HEK293 (cell line): Measurements from ENCODE around the gene SCO1.

Experiments
- CTCF ChIA-PET: fragments of 350-600 bp; formaldehyde crosslinking; extraction: SDS; loops from one replicate; lab custom pipeline; 2021; ENCODE audit warnings: antibody characterized with exemption; lab: Yijun Ruan, JAX
- POLR2A ChIA-PET: fragments of 300-600 bp; formaldehyde crosslinking; extraction: SDS; loops from one replicate; lab custom pipeline; 2020; ENCODE audit warnings: antibody characterized with exemption, inconsistent platforms; lab: Yijun Ruan, JAX
- H3K27ac ChIP-seq: fragments of 200-500 bp; sonication (Bioruptor generic); 2 replicates; pipeline ENCODE4 v1.5.1; 2014; ENCODE audit warnings: low read depth, low read length, control low read depth, inconsistent platforms; ENCODE audit errors: extremely low read depth
- H3K36me3 ChIP-seq, 2 experiments: fragments of 200-500 bp in 1 of 2; sonication (Bioruptor generic) in 1 of 2; 1 replicate in 1 of 2; 2 replicates in 1 of 2; pipeline ENCODE4 v1.5.1; 2014 to 2017; ENCODE audit warnings: inconsistent platforms in 2 of 2, low read length in 2 of 2; ENCODE audit not compliant: control insufficient read depth in 2 of 2, insufficient read depth in 1 of 2
- H3K4me1 ChIP-seq: fragments of 200-500 bp; sonication (Bioruptor generic); 2 replicates; pipeline ENCODE4 v1.5.1; 2014; ENCODE audit warnings: mild to moderate bottlenecking, low read length, inconsistent platforms; ENCODE audit not compliant: control insufficient read depth, insufficient read depth
- H3K4me3 ChIP-seq: 2 replicates; pipeline ENCODE4 v1.5.1; 2011; ENCODE audit warnings: low read depth, mild to moderate bottlenecking, control low read depth, low read length, moderate library complexity
- H3K9me3 ChIP-seq: fragments of 200-500 bp; sonication (Bioruptor generic); 2 replicates; pipeline ENCODE4 v1.5.1; 2014; ENCODE audit warnings: low read depth, low read length, inconsistent platforms; ENCODE audit not compliant: control insufficient read depth, insufficient read depth
- FEZF1 ChIP-seq: fragments of 450-650 bp; formaldehyde crosslinking; IDR thresholded peaks from 2 replicates; pipeline ENCODE4 v1.5.1; 2016; ENCODE audit warnings: missing biosample characterization, missing genetic modification characterization
- KLF1 ChIP-seq: fragments of 450-650 bp; formaldehyde crosslinking; IDR thresholded peaks from 2 replicates; pipeline ENCODE4 v1.5.1; 2016; ENCODE audit warnings: missing biosample characterization, missing genetic modification characterization
- MEIS1 ChIP-seq: sonication (generic); formaldehyde crosslinking; IDR thresholded peaks from 2 replicates; pipeline ENCODE4 v1.8.1; 2022; ENCODE audit warnings: missing genetic modification reagents, mild to moderate bottlenecking, borderline replicate concordance
- OSR2 ChIP-seq: fragments of 450-650 bp; formaldehyde crosslinking; IDR thresholded peaks from 2 replicates; pipeline ENCODE4 v1.5.1; 2016; ENCODE audit warnings: missing biosample characterization, missing genetic modification characterization
- REPIN1 ChIP-seq: fragments of 450-650 bp; formaldehyde crosslinking; IDR thresholded peaks from 2 replicates; pipeline ENCODE4 v1.5.1; 2017; ENCODE audit warnings: missing biosample characterization, missing genetic modification characterization, low read depth
- SETDB1 ChIP-seq: IDR thresholded peaks from one replicate; pipeline ENCODE4 v1.6.1; 2017; ENCODE audit warnings: mild to moderate bottlenecking, low read length, moderate library complexity, mixed read lengths; ENCODE audit not compliant: insufficient read length
- ZBTB44 ChIP-seq: fragments of 450-650 bp; IDR thresholded peaks from 2 replicates; pipeline ENCODE4 v1.5.1; 2018; ENCODE audit warnings: missing biosample characterization, mild to moderate bottlenecking, missing genetic modification characterization
- ZEB2 ChIP-seq: fragments of 450-650 bp; formaldehyde crosslinking; IDR thresholded peaks from 2 replicates; pipeline ENCODE4 v1.5.1; 2016; ENCODE audit warnings: missing biosample characterization, missing genetic modification characterization
- ZNF174 ChIP-seq: fragments of 450-650 bp; formaldehyde crosslinking; IDR thresholded peaks from 2 replicates; pipeline ENCODE4 v1.5.0; 2017; ENCODE audit warnings: missing biosample characterization, mild to moderate bottlenecking, missing genetic modification characterization
- ZNF354C ChIP-seq: fragments of 450-650 bp; formaldehyde crosslinking; IDR thresholded peaks from 2 replicates; pipeline ENCODE4 v1.5.1; 2016; ENCODE audit warnings: missing biosample characterization, missing genetic modification characterization, low read depth, borderline replicate concordance
- ZNF426 ChIP-seq: fragments of 450-650 bp; formaldehyde crosslinking; IDR thresholded peaks from 2 replicates; pipeline ENCODE4 v1.5.1; 2017; ENCODE audit warnings: missing biosample characterization, missing genetic modification characterization, mild to moderate bottlenecking, inconsistent platforms, moderate library complexity
- ZNF433 ChIP-seq: fragments of 450-650 bp; formaldehyde crosslinking; IDR thresholded peaks from 2 replicates; pipeline ENCODE4 v1.5.1; 2016; ENCODE audit warnings: missing biosample characterization, missing genetic modification characterization, low read depth
- ZNF513 ChIP-seq: fragments of 450-650 bp; IDR thresholded peaks from 2 replicates; pipeline ENCODE4 v1.5.1; 2018; ENCODE audit warnings: missing biosample characterization, missing genetic modification characterization
- ZNF530 ChIP-seq: fragments of 450-650 bp; formaldehyde crosslinking; IDR thresholded peaks from 2 replicates; pipeline ENCODE4 v1.5.1; 2016; ENCODE audit warnings: low read depth, missing biosample characterization, missing genetic modification characterization
- ZNF561 ChIP-seq: fragments of 450-650 bp; IDR thresholded peaks from 2 replicates; pipeline ENCODE4 v1.5.1; 2018; ENCODE audit warnings: missing biosample characterization, missing genetic modification characterization, borderline replicate concordance
- ZNF626 ChIP-seq: fragments of 450-650 bp; sonication (Bioruptor Pico); formaldehyde crosslinking; IDR thresholded peaks from 2 replicates; pipeline ENCODE4 v1.5.1; 2018; ENCODE audit warnings: missing biosample characterization, missing genetic modification characterization, inconsistent platforms
- ZNF654 ChIP-seq: fragments of 450-650 bp; formaldehyde crosslinking; IDR thresholded peaks from 2 replicates; pipeline ENCODE4 v1.5.1; 2016; ENCODE audit warnings: low read depth, missing biosample characterization, missing genetic modification characterization
- ZNF747 ChIP-seq: fragments of 450-650 bp; formaldehyde crosslinking; IDR thresholded peaks from 2 replicates; pipeline ENCODE4 v1.5.1; 2016; ENCODE audit warnings: missing biosample characterization, missing genetic modification characterization
- ZNF785 ChIP-seq: fragments of 450-650 bp; formaldehyde crosslinking; IDR thresholded peaks from 2 replicates; pipeline ENCODE4 v1.5.1; 2016; ENCODE audit warnings: missing biosample characterization, missing genetic modification characterization
- ZNF843 ChIP-seq: fragments of 450-650 bp; formaldehyde crosslinking; IDR thresholded peaks from 2 replicates; pipeline ENCODE4 v1.5.1; 2016; ENCODE audit warnings: missing biosample characterization, missing genetic modification characterization
- TF ChIP-seq, protein P1 (sequence below): fragments of 450-650 bp; formaldehyde crosslinking; IDR thresholded peaks from 2 replicates; pipeline ENCODE4 v1.5.1; 2017; ENCODE audit warnings: missing biosample characterization, missing genetic modification characterization

SCO1 gene

GRCh38 chr17:10702574-10702973 is 5.2 kb upstream of the SCO1 start (continued):
- TF ChIP-seq OSR2 (no peak), ZNF747 (tag by site-specific recombination) (no peak), FEZF1 (tag by site-specific recombination) (no peak), KLF1 (tag by site-specific recombination) (no peak), ZNF354C (no peak), ZNF654 (tag by site-specific recombination) (no peak), ZNF426 (tag by site-specific recombination) (no peak), ZBTB44 (no peak)
- TF ChIP-seq, protein P1, sequence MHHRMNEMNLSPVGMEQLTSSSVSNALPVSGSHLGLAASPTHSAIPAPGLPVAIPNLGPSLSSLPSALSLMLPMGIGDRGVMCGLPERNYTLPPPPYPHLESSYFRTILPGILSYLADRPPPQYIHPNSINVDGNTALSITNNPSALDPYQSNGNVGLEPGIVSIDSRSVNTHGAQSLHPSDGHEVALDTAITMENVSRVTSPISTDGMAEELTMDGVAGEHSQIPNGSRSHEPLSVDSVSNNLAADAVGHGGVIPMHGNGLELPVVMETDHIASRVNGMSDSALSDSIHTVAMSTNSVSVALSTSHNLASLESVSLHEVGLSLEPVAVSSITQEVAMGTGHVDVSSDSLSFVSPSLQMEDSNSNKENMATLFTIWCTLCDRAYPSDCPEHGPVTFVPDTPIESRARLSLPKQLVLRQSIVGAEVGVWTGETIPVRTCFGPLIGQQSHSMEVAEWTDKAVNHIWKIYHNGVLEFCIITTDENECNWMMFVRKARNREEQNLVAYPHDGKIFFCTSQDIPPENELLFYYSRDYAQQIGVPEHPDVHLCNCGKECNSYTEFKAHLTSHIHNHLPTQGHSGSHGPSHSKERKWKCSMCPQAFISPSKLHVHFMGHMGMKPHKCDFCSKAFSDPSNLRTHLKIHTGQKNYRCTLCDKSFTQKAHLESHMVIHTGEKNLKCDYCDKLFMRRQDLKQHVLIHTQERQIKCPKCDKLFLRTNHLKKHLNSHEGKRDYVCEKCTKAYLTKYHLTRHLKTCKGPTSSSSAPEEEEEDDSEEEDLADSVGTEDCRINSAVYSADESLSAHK = no peak

DNA sequence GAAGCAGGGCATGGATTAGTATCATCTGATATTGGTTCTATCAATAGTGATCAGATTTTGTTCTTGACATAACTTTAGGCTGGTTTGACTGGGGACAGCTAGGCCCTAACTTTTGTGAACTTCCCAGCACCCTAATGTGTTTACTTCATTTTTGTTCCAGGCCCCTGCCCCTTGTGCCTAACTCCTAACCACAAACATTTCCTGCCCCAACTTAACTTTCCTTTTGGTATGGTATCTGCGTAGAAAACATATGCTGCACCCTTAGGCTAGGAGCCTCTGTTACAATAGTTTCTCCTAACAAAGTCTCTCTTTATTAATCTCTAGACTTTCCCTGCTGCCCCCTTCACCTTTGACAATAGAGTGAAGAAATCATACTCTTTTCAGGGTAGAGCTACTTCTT is 2.5 kb upstream of the SCO1 start:
- peaks cover 6% of the 10 kb centered on the region for H3K4me1 ChIP-seq
- H3K9me3 ChIP-seq = no peaks in the 10 kb centered on the region
- ChIA-PET POLR2A (interaction anchor here (1.1 kb wide), 1 partner anchor 1321 kb away, joined by 4 read pairs; the partner anchor contains the start of gene MAP2K4), CTCF (interaction anchor here (0.6 to 1.3 kb wide), 3 partner anchors 16 to 773 kb away, joined by 3 to 6 read pairs (median 3); no protein-coding TSS in a partner anchor)
- H3K27ac ChIP-seq = no peak overlapping the region
- TF ChIP-seq ZNF530 (tag by site-specific recombination) (no peak), ZNF785 (tag by site-specific recombination) (no peak), ZNF433 (tag by site-specific recombination) (no peak), SETDB1 (no peak), ZNF513 (tag by site-specific recombination) (no peak), REPIN1 (tag by site-specific recombination) (no peak), ZNF561 (tag by site-specific recombination) (no peak), ZNF174 (tag by site-specific recombination) (no peak), MEIS1 (CRISPR knock-in tag) (no peak), ZEB2 (tag by site-specific recombination) (no peak), ZNF843 (tag by site-specific recombination) (no peak), ZNF626 (no peak)
- peaks cover 9 to 12% of the 10 kb centered on the region in 2 experiments for H3K36me3 ChIP-seq
- H3K4me3 ChIP-seq = no peak overlapping the region
